Stimulated activated CD8-positive, alpha-beta memory T cell treated with anti-CD3 and anti-CD28 coated beads, Interleukin-7, amount 100 ng/mL, for 48 hours (primary cell): Measurements from ENCODE around the gene C1QTNF1.
"Not testable (repeated sequence)": the region's sequence is repeated elsewhere in the genome, so short reads cannot be mapped to it uniquely, and the experiment has no call there.

Experiments used
- DNase-seq, 2 donors: peaks; one replicate each; pipeline ENCODE4 v3.0.0-alpha.2; 2020; ENCODE audit warnings: low read depth in 1 of 2; ENCODE audit errors: extremely low read depth in 1 of 2

The C1QTNF1 gene

DNA sequence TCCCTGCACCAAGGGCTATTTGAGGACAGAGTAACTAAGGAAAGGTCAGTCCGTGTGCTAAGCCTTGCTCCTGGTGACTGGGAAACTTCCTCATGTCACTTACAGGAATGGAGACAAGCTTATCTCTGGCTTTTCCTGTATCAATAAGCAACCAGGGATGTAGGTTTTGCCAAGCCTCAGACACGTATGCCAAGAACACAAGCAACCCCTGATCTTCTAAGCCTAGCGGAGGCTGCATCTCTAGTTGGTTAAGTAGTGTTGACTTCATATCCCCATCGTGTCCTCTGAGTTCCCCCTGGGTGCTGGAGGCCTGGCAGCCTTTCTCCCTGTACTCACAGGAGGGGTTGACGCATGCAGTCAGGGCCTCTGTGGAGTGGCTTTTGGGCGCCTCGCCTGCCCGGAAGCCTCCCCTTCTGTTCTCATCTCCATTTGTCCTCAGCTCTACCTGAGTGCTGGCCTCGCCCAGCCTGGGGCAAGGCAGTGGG, 1.4 kb upstream of the C1QTNF1 start:
- DNase-seq, result no peak

DNA sequence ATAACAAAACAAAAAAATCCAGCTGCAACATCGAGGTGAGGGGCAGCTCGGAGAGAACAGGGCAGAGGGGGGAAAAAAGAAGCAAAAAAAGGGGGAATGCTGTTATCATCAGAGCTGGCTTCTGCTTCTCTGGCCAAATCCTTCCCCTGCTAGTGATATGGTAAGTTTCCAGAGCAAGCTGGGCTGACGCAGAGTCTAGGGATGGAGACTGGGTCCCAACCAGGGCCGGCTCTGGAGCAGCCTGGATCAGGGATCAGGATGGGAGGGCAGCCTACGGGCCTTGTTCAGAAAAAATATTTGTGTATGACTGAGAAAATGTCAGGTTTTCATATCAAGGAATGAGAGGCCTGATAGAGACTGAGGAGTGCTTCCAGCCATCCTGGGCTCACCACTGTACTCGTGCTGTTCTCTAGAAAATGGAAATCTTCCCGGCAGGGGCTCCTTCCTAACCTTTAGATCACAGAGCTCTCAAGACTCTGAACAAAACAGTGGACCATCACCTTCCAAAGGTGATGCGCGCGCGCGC, 726 bp upstream of the C1QTNF1 start:
- DNase-seq, result no peak

DNA sequence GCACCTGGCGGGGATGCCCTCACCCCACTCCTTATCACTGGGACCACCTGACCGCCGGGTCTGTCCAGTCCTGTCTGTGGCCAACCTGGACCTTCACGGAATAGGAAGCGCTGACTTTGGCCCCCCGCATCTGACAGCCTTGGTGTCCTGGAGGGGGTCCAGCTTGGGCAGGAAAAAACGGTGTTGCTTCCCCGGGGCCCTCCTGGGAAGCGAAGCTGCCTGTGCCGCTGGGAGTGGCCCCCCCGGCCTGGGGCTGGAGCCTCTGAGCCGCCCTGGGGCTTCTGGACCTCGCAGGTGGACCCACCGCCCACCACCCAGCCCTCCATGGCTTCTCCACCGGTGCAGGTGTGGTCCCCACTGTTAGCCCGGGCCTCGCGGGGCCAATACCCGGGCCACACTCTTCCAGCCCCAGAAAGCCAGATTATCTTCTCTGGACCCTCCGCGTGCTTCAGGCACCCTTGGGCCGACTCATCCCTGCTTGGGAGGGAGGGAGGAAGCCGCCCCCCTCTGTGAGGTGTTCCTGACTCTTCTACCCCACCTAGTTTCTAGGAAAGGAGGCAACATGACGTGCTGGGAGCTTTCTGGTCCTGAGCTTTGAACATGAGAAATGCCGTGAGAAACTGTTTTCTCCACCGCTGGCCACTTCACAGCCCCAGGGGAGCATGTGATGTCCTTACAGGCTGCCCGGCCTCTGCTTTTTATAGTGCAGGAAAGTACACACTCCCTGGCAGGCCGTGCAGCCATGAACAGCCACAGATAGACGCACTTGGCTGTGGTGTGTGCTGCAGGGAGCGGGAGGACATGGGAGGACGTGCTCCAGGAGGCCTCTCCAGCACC, 1.1 kb downstream of the C1QTNF1 start:
- no peak for DNase-seq

DNA sequence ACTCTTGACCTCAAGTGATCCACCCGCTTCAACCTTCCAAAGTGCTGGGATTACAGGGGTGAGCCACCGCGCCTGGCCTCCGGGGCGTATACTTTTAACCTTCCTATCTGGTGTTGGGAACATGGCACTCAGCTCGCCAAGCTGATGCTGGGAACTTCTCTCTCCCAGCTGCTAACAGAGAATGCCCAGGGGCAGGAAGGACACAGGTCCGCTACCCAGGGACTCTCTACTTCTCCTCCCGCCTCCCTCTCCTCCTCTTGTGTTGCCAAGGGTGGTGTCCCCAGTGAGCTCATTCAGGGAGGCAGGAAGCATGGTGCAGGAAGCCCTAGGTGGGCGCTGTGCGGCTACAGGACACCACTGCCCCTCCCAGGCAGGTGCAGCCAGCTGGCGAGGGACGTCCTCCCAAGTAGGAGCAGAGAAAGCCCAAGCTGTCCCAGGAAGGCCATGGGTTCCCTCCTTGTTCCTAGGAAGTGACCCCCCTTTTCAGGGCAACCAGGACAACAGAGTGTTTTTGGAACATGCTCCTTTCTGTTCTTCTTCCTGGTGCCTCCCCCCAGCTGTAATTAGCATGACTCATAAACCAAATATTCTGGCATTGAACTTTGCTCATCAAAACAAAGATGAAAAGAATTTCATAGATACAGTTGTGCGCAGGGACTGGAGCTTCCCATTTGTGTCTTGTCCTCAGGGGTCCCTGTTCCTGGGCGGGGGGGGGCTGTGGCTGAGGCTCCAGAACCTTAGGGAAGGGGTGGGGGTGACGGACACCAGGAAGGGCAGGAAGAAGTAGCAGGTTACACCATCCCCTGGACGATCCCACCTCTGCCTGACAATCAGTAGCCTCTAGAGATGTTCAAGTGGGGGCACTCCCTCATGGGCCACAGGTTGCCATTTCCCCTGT, 2.7 kb downstream of the C1QTNF1 start:
- no peak for DNase-seq

DNA sequence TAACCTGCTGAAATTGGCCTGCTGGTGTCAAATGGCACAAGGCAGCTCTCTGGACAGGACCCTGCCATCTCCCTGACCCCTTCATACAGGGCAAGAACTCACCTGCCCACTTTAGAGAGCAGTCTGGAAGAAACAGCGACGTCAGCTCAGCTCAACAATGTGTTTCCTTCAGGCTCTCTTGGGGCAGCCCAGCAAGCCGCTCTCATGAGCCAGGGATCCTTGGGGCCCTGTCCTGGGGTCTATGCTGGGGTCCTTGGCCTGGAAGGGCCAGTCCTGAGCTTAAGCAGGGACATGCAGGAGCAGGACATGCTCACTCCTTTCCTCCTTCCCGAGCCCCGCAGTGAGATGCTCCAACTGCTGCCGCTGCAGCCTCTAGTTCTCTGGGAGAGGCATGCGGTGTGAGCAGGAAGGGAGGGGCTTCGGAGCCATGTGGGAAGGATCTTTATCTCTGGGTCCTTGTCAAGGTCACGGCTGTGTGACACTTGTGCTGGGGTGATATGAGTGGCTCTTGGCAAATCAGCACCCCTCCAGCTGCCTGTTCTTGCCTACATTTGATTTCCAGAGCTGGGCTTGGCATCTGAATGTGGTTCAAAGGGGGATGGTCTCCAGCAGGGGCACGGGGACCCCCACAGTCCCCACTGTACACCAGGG, 3.4 kb downstream of the C1QTNF1 start:
- no peak for DNase-seq

DNA sequence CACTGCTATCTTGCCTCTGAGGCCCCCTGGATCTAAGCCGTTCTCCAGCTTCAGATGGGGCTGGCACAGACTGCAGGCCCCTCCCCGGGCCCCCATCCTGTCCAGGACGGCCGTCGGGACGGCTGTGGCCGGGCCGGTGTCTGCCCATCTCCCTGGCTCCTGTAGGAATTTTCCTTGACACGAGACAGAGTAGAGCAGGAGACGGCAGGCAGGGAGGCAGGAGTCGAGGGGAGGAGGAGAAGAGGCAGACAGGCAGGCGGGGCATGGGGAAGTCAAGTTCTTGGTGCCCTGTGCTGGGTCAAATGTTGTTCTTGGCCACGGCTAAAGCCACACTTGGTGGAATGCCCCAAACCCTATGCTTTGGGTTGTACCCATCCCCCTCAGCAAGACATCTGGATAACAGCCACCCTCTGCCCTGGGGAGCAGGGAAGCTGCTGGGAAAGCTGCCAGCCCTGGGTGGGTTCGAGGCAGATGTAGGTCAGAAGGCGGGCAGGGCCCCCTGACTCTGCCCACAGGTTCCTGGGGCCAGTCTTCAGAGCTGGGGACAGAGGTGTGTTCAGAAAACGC, 4.0 kb downstream of the C1QTNF1 start:
- no peak for DNase-seq

DNA sequence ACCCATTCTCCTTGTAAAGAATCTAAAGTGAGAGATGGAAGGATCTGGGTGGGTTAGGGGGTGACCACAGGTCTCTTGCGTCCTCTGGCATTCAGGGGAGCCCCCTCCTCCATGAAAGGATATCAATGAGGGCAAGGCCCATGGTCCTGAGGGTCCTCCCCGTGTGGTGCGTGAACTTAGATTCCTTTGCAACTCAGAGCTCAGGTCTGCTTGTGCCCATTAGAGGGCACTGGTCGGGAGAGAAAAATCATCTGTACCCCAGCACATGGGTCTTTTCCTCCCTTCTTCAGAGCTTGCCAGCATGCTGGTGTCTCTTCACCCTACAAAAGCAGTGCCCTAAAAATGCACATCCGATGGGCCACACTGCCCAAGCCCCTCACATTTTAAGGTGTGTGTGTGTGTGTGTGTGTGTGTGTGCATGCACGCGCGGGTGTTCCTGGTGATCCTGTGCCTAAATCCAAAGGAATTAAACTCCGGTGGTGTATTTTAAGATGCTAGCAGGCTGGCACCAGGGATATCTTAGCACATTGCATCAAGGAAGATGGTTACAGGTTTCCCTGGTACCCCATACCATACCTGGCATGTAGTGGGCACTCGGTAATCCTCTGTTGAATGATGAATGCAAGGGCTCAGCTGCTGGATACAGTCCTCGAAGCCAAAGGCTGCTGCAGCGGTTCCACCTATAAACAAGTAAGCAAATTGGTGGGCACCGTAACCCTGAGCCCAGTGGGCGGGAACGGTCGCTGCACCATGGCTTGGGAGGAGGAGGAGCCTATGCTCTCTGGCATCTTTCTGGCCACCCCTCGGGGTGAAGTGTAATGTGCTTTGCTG, 4.7 kb downstream of the C1QTNF1 start:
- no peak for DNase-seq

DNA sequence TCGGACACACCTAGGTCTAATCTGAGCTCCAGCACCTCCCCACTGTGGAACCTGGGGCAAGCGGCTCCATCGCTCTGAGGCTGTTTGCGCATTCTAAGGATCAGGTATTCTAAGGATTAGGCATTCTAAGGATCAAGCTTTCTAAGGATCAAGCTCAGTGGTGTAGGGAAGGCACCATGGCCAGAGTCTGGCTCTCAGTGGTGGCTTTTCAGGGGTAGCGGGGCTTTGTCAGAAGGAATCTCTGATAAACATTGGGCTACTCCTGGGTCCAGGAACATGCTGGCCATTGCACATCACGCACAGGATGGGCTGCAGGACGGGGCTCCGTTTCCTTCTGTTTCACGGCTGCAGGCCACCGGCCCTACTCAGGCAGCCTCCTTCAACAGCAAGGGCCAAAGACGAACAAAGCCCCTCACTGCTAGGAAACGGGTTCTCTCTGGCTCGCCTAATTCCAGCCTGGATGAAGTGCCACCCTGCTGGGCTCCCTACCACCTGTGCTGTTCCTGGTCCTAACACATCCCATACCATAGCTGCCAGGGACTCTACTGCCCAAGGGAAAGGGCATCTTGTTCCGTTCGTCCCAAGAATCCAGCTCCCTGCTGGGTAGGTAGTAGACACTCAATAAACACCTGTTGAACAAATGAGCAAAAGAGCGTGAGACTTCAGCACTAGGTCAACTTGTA, 5.5 kb downstream of the C1QTNF1 start:
- DNase-seq, result no peak

DNA sequence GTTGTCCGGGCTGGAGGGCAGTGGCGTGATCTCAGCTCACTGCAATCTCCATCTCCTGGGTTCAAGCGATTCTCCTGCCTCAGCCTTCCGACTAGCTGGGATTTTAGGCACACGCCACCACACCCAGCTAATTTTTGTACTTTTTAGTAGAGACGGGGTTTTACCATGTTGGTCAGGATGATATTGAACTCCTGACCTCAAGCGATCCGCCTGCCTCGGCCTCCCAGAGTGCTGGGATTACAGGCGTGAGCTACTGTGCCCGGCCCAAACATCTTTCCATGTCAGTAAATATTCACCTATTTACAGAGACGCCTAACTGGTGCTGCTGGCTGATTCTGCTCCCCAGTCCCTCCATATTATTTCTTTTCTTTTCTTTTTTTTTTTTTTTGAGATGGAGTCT, 6.7 kb downstream of the C1QTNF1 start:
- not testable (repeated sequence) for DNase-seq

DNA sequence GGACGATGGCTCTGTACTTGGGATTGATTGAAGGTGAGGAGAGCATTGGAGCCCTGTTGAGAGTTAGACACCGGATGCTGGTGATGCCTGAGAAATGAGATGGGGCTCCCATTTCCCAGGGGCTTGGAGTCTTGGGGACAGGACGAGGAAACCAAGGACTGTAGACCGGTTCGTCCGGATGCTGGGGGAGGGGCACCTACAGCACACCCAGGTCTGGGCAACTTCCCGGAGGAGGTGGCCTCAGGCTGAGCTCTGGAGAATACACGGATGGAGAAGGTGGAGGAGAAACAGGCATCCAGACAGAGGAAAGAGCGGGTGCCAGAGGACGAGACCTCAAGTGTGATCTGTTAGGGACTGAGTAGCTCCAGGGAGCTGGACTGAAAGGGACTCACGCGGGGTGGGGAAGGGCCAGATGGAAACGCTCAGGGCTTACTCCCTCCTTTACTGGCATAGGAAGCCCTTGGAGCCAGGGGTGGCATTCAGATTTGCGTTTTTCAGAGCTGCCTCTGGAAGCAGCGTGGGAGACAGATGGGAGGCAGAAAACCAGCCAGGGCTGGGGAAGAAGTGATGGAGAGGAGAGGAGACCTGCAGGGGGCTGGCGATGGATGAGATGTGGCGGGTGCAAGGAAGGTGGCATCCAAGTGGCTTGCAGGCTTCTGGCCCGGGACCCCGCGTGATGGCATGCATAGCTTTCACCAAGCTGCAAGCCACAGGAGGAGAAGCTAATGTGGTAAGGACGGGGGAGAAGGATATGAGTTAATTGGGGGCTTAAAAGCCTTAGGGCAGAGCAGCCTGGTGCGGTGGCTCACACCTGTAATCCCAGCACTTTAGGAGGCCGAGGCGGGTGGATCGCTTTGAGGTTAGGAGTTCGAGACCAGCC, 8.3 kb downstream of the C1QTNF1 start:
- no peak for DNase-seq

DNA sequence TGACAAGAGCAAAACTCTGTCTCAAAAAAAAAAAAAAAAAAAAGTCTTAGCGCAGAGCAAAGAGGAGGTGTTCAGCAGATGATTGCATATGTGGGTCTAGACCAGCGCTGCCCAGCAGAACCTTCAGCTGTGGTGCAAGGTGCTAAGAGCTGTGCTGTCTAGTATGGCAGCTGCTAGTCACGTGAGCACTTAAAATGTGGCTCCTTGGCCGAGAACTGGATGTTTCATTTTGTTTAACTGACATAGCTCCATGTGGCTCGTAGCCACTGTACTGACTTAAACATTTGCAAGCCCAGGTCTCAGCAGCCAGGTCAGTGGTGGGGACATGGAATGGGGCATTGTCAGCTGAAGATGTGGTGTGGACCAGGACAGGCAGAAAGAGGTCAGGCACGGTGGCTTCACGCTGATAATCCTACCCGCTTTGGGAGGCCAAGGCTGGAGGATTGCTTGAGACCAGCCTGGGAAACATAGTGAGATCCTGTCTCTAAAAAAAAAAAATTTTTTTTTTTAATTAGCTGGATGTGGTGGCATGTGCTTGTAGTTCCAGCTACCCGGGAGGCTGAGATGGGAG, 9.2 kb downstream of the C1QTNF1 start:
- no peak for DNase-seq

DNA sequence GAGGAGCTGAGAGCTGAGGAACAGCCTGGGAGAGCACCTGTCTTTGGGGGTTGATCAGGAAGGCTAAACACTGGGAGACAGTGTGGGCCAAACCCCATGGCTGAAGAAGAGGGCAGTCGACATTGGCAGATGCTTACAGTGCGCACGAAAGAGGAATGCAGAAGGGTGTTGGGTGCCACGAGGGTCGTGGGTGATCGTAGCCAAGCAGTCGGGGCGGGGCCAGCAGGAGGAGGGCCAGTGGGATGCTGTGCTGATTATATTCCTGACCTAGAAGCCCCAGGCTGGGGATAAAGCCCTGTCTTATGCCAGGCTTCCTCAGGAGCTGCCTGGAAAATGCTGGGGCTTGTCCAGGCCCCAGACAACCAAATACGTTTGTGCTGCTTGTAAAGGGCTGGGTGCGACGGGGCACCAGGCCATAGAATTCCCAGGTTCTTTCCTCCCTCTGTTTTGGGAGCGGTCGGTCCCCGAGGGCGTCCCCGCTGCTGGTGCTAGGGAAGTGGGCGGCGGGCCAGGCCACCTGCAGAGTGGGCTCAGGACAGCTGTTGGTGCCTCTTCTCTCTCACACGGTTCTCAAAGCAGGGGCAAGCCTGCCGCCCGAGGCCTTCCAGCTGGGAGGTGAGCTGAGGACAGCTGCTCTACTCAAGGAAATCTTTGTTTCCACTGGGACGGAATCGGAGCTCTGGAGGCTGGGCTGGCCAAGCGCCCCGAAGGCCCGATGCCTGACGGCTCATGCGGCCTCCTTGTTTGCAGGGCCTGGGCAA, 10.0 kb downstream of the C1QTNF1 start:
- no peak for DNase-seq

DNA sequence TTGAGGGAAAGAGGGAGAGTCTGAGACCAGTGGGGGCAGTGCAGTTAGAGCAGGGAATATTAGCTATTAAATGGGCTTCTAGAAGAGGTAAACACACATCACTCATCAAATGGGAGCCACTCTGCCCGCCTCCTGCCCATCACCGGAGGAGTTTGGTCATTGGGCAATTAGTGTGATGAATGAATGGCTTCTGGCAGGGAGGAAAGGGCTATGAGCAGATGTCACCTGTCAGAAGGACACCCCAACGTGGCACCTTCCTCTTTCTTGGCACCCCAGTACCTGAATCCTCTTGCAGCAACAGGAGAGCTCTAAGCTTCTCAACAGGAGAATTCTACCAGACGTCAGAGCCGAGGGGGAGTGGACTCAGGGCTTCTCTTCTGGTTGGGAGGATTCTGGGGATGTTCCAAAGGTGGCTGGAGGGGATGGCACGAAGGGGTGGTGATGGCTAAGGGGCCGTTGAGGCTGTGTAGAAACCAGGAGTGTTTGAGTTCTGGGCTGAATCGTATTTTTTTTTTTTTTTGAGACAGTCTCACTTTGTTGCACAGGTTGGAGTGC, 11.0 kb downstream of the C1QTNF1 start:
- no peak for DNase-seq

DNA sequence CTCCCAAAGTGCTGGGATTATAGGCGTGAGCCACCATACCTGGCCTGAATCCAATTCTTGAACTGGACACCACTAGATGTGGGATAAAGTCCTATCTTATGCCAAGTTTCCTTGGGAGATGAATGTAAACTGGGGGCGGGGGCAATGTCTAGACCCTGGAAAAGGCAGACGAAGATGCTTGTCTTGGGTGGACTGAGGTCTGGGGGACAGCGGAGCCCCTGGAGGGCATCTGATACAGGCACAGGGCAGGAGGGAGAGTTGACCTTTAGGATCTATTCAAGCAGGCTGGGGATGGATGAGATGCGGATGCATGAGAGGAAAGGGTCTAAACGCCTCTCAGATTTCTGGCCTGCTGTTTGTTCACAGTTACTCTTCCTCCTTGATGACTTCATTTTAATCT, 11.7 kb downstream of the C1QTNF1 start:
- no peak for DNase-seq

DNA sequence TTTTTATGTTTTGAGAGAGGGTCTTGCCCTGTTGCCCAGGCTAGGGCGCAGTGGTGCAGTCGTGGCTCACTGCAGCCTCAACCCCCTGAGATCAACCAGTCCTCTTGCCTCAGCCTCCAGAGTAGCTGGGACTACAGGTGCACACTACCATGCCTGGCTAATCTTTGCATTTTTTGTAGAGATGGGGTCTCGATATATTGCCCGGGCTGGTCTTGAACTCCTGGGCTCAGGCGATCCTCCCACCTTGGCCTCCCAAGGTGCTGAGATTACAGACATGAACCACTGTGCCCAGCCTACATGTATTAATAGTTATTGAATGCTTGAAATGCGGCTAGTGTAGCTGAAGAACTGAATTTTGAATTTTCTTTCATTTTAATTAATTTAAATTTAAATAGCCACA, 12.2 kb downstream of the C1QTNF1 start:
- DNase-seq, result no peak

DNA sequence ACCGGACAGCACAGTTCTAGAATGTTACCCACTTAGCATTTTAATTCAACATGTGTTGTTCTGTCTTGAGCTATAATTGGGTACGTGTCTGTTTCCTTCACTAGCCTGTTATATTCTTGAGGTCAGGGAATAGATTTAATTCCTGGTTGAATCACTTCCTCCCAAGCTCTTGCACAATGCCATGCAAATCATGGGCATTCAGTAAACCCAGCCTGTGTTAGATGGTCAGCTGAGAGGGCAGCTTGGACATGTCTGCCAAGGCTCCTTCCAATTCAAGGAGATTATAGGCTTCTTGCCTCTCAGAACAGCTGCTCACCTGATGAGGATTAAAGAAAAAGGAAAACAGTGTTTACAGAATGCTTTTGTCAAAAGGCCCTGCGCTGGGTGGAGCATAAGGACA, 12.6 kb downstream of the C1QTNF1 start:
- DNase-seq, result no peak

DNA sequence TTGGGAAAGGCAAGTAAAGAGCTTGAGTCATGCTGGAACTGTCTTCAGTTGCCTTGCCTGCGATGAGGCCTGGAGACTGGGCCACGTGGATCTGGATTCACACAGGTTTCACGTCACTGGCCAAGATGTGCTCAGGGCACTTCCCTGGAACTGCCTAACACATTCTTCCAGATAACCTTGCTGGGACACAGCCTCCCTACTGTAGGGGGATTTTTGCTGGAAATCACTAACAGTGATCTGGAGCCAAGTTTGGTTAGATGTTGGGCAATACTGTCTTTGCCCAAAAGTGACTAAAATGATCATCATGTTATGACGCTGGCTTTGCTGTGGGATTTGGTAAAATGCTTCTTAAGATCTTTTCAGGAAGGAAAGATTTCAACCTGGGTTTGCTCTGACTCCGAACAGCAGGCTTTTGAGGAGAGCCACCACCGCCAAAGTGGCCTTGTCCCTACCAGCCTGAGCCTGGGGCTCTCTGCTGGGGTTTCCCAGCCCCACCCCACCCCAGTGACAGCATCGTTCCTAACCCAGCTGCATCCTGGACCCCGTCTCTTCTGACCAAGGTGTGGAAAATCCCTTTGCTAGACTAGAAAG, 14.7 kb downstream of the C1QTNF1 start:
- no peak for DNase-seq
